GM12878 (cell line): ENCODE results near the gene ISL1. TPM values are rescaled to one million over a fixed set of nuclear protein-coding genes. Genes with fewer than 3 reads are reported as not detected.

Experiments used
- ATAC-seq: fragments of 200-7000 bp; cut with Tn5 transposase; 3 replicates; pipeline ENCODE4 v1.9.1; 2020; ENCODE audit warnings: mild to moderate bottlenecking, moderate library complexity
- BruUV-seq: library from RNA; stranded (reverse); fragments of 400-500 nt; replicated peaks from 2 replicates; lab custom pipeline; 2021; lab: Mats Ljungman, UMichigan
- CTCF ChIA-PET: fragments of 300-600 bp; sonication (Branson Sonifier 250); formaldehyde crosslinking; extraction: SDS; loops from one replicate; lab custom pipeline; 2021; ENCODE audit warnings: inconsistent platforms; lab: Yijun Ruan, JAX
- POLR2A ChIA-PET: fragments of 350-600 bp; formaldehyde crosslinking; extraction: SDS; loops from one replicate; lab custom pipeline; 2021; ENCODE audit warnings: inconsistent platforms; lab: Charles Lee
- RAD21 ChIA-PET: fragments of 300-600 bp; sonication (Branson Sonifier 250); formaldehyde crosslinking; loops from one replicate; lab custom pipeline; 2023; ENCODE audit warnings: antibody characterized with exemption; ENCODE audit not compliant: unreplicated experiment; lab: Charles Lee
- SMC1A ChIA-PET: fragments of 300-600 bp; sonication (Branson Sonifier 250); formaldehyde crosslinking; loops from one replicate; lab custom pipeline; 2023; ENCODE audit not compliant: unreplicated experiment, uncharacterized antibody; lab: Charles Lee
- DNase-seq: peaks from one replicate; pipeline ENCODE4 v3.0.0-alpha.2; 2011; ENCODE audit warnings: low read depth, low spot score
- FAIRE-seq: peaks from 3 replicates; lab custom pipeline; 2011; peaks lifted over from hg19 to GRCh38; lab: Jason Lieb, UNC
- H2AFZ ChIP-seq: 2 replicates; pipeline ENCODE4 v1.6.0; 2011; ENCODE audit warnings: low read depth, low read length, control low read depth; ENCODE audit not compliant: control insufficient read depth
- H3K27ac ChIP-seq: 2 replicates; pipeline ENCODE4 v1.5.1; 2011; ENCODE audit warnings: control low read depth; ENCODE audit not compliant: control insufficient read depth, insufficient read depth
- H3K27me3 ChIP-seq, 2 experiments: replicated peaks in 1 of 2; 2 replicates each; pipeline versions ENCODE4 v1.6.0 to v1.6.1; 2011; ENCODE audit warnings: low read length in 1 of 2; ENCODE audit not compliant: control insufficient read depth in 2 of 2, insufficient read depth in 2 of 2
- H3K36me3 ChIP-seq, 2 experiments: 2 replicates each; pipeline ENCODE4 v1.5.1; 2011; ENCODE audit warnings: low read length in 1 of 2; ENCODE audit not compliant: control insufficient read depth in 2 of 2, insufficient read depth in 2 of 2
- H3K4me1 ChIP-seq: 2 replicates; pipeline ENCODE4 v1.6.1; 2011; ENCODE audit warnings: mild to moderate bottlenecking, low read length, moderate library complexity, mixed read lengths; ENCODE audit not compliant: control insufficient read depth, insufficient read depth
- H3K4me2 ChIP-seq: 2 replicates; pipeline ENCODE4 v1.6.0; 2011; ENCODE audit warnings: control low read depth; ENCODE audit not compliant: control insufficient read depth, insufficient read depth
- H3K4me3 ChIP-seq: fragments of 200-600 bp; sonication (generic); 2 replicates; pipeline ENCODE4 v1.5.1; 2016
- H3K79me2 ChIP-seq: 2 replicates; pipeline ENCODE4 v1.6.0; 2011; ENCODE audit warnings: low read length; ENCODE audit not compliant: control insufficient read depth, insufficient read depth
- H3K9ac ChIP-seq: 2 replicates; pipeline ENCODE4 v1.8.0; 2011; ENCODE audit warnings: low read length, control low read depth, mixed read lengths; ENCODE audit not compliant: control insufficient read depth, insufficient read depth
- H3K9me3 ChIP-seq: replicated peaks from 3 replicates; pipeline ENCODE4 v1.5.1; 2011; ENCODE audit warnings: mild to moderate bottlenecking, low read length; ENCODE audit not compliant: control insufficient read depth, insufficient read depth
- H4K20me1 ChIP-seq: 2 replicates; pipeline ENCODE4 v1.6.0; 2011; ENCODE audit not compliant: control insufficient read depth, insufficient read depth
- ASH2L ChIP-seq: fragments of 300-600, 200-600 bp; sonication (generic); IDR thresholded peaks from 2 replicates; pipeline ENCODE4 v1.6.1; 2017; ENCODE audit warnings: low read depth, mild to moderate bottlenecking, borderline replicate concordance
- ATF7 ChIP-seq: fragments of 450-650 bp; IDR thresholded peaks from 2 replicates; pipeline ENCODE4 v1.6.1; 2016; ENCODE audit warnings: low read depth, mild to moderate bottlenecking
- EGR1 ChIP-seq, 2 experiments: IDR thresholded peaks; 1 replicate in 1 of 2; 2 replicates in 1 of 2; pipeline ENCODE4 v1.6.1; 2011 to 2012; ENCODE audit warnings: low read depth in 2 of 2, low read length in 2 of 2, borderline replicate concordance in 1 of 2, mild to moderate bottlenecking in 1 of 2, moderate library complexity in 1 of 2
- ETV6 ChIP-seq, 2 experiments: fragments of 450-650 bp in 1 of 2; IDR thresholded peaks in 1 of 2; conservative IDR thresholded peaks in 1 of 2; 2 replicates each; pipeline ENCODE4 v1.6.1; 2014; ENCODE audit warnings: antibody characterized with exemption in 1 of 2, borderline replicate concordance in 1 of 2, low read depth in 1 of 2, mild to moderate bottlenecking in 1 of 2, moderate library complexity in 1 of 2
- IKZF1 ChIP-seq: fragments of 450-650 bp; conservative IDR thresholded peaks from 2 replicates; pipeline ENCODE4 v1.6.1; 2017; ENCODE audit warnings: antibody characterized with exemption, mild to moderate bottlenecking
- IRF4 ChIP-seq: IDR thresholded peaks from 2 replicates; pipeline ENCODE4 v1.6.1; 2011; ENCODE audit warnings: low read depth, low read length
- MLLT1 ChIP-seq: fragments of 450-650 bp; IDR thresholded peaks from 2 replicates; pipeline ENCODE4 v1.6.1; 2016; ENCODE audit warnings: mild to moderate bottlenecking
- MTA2 ChIP-seq: fragments of 450-650 bp; IDR thresholded peaks from 2 replicates; pipeline ENCODE4 v1.6.1; 2016; ENCODE audit warnings: low read depth, mild to moderate bottlenecking, moderate library complexity
- NFXL1 ChIP-seq: fragments of 450-650 bp; IDR thresholded peaks from 2 replicates; pipeline ENCODE4 v1.6.1; 2017; ENCODE audit warnings: antibody characterized with exemption, mild to moderate bottlenecking, borderline replicate concordance
- NFYB ChIP-seq: IDR thresholded peaks from 2 replicates; pipeline ENCODE4 v1.6.1; 2011; ENCODE audit warnings: low read depth, mild to moderate bottlenecking, low read length, improper control_type of control experiment, moderate library complexity; ENCODE audit not compliant: insufficient read depth
- PRDM15 ChIP-seq: fragments of 450-650 bp; formaldehyde crosslinking; IDR thresholded peaks from 2 replicates; pipeline ENCODE4 v1.4.0; 2020; ENCODE audit warnings: mild to moderate bottlenecking, moderate library complexity
- RB1 ChIP-seq: fragments of 450-650 bp; formaldehyde crosslinking; IDR thresholded peaks from 2 replicates; pipeline ENCODE4 v1.6.1; 2017; ENCODE audit warnings: mild to moderate bottlenecking, borderline replicate concordance
- SUZ12 ChIP-seq: fragments of 200-600 bp; sonication (generic); IDR thresholded peaks from one replicate; pipeline ENCODE4 v1.6.1; 2018; ENCODE audit warnings: antibody characterized with exemption, mild to moderate bottlenecking; ENCODE audit not compliant: unreplicated experiment
- TCF7 ChIP-seq: IDR thresholded peaks from 2 replicates; pipeline ENCODE4 v1.6.1; 2014; ENCODE audit warnings: antibody characterized with exemption, borderline replicate concordance
- ZBED1 ChIP-seq: IDR thresholded peaks from 2 replicates; pipeline ENCODE4 v1.6.1; 2016; ENCODE audit warnings: borderline replicate concordance
- ZNF622 ChIP-seq: fragments of 450-650 bp; IDR thresholded peaks from 2 replicates; pipeline ENCODE4 v1.6.1; 2017; ENCODE audit warnings: mild to moderate bottlenecking, inconsistent platforms
- WGBS: methylation state at CpG from one replicate; pipeline ENCODE4 v1.1.6; 2016; ENCODE audit warnings: low lambda C conversion rate; ENCODE audit not compliant: insufficient replicate concordance, insufficient coverage; ENCODE audit errors: missing lambda C conversion rate; 5-methylcytosine and 5-hydroxymethylcytosine counted together
- in situ Hi-C: fragments of 300-500 bp; cut with MboI; formaldehyde crosslinking; loops from 9 replicates; pipeline ENCODE4 v1.14.3; 2018; ENCODE audit warnings: mixed read lengths
- intact Hi-C: fragments of 100-400 bp; cut with micrococcal nuclease; formaldehyde crosslinking; loops from one replicate; pipeline ENCODE4 v1.14.2; 2022; ENCODE audit not compliant: unreplicated experiment
- polyA plus RNA-seq, 11 experiments: library from polyadenylated mRNA; depleted of rRNA in 4 of 11; unstranded in 6 of 11; stranded (reverse) in 5 of 11; fragments of >200 nt; fragmentation: Nextera tagmentation in 4 of 11; fragmentation: Illumina TruSeq in 1 of 11; extraction: Ambion mirVana in 4 of 11; extraction: Trizol in 1 of 11; gene quantifications; 1 replicate in 1 of 11; 2 replicates in 10 of 11; pipeline versions ENCODE4 v1.2.1 to v1.2.3, GENCODE V29; 2011 to 2016; ENCODE audit warnings: inconsistent platforms in 2 of 11, missing spikeins in 2 of 11, low read depth in 1 of 11
- total RNA-seq, 4 experiments: library from RNA; depleted of rRNA in 3 of 4; stranded (reverse); fragments of >200 nt in 3 of 4; fragmentation: Illumina TruSeq in 1 of 4; extraction: Trizol in 1 of 4; gene quantifications; 2 replicates each; pipeline versions ENCODE4 v1.2.1 to v1.2.3, GENCODE V29; 2013 to 2021
- TF ChIP-seq, protein P1 (sequence below): IDR thresholded peaks from 2 replicates; pipeline ENCODE4 v1.6.1; 2012; ENCODE audit warnings: low read depth, low read length, improper control_type of control experiment

Gene ISL1
- total and polyA plus RNA-seq, 10 of the 15 experiments (the other 5 are each of a cell fraction or from before 2014, with no cell fraction given), result 0.08 TPM; not detected in 9

DNA sequence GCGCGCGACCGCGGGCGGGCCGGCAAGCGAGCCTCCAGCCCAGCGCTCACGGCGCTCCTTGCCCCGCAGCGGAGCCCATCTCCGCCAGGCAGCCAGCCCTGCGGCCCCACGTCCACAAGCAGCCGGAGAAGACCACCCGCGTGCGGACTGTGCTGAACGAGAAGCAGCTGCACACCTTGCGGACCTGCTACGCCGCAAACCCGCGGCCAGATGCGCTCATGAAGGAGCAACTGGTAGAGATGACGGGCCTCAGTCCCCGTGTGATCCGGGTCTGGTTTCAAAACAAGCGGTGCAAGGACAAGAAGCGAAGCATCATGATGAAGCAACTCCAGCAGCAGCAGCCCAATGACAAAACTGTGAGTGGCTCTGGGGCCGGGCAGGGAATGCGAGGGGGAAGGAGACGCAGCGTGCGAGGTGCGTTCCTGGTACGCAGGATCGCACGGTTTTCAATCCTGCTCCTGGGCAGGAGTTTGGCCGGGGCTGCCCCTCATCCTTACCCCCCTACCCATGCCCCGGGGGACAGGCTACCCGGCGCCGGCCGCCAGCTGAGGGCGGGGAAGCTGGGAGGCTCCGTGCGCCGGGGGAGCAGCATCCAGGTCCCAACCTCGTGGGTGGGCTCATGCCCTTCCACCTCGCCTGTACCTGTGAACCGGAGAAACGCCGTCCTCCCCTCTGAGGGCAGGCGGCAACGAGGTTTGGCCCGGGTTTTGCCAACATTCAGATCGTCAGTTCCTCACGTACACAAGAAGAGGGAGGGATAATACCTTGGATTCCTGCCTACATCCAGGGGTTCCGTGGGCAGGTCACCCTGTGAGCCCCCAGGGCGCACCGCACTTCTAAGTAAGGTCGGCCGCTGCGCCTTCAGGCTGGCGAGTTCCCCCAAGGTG is 6.6 kb downstream of the ISL1 start:
- BruUV-seq, result no TSS peak
- FAIRE-seq, result no peak
- CTCF ChIA-PET, result no interaction called here
- no peaks in the 10 kb centered on the region for H3K36me3 ChIP-seq
- H2AFZ ChIP-seq, result no peak overlapping the region
- H3K4me2 ChIP-seq, result no peak overlapping the region
- DNase-seq, result no peak
- H3K9me3 ChIP-seq, result no peaks in the 10 kb centered on the region
- peaks cover 2 to 9% of the 10 kb centered on the region in 2 experiments; a peak in 3 of 4 replicates for H3K27me3 ChIP-seq
- POLR2A ChIA-PET, result interaction anchor here (0.6 kb wide), 1 partner anchor 21 kb away, joined by 3 read pairs; no protein-coding TSS in a partner anchor
- SMC1A ChIA-PET, result no interaction called here
- RAD21 ChIA-PET, result no interaction called here
- in situ Hi-C loops, result loop anchor here (10.0 to 25.0 kb wide), 2 partner anchors 425 to 1272 kb away; no protein-coding TSS in a partner anchor
- no peaks in the 10 kb centered on the region for H3K4me1 ChIP-seq
- H3K27ac ChIP-seq, result no peak overlapping the region
- no peak overlapping the region for H3K4me3 ChIP-seq
- no peaks in the 10 kb centered on the region for H3K79me2 ChIP-seq
- intact Hi-C loops, result loop anchor here (10.0 kb wide), 2 partner anchors 615 to 965 kb away; no protein-coding TSS in a partner anchor
- ATAC-seq, result no peak
- H4K20me1 ChIP-seq, result no peaks in the 10 kb centered on the region
- 31% methylated on average over 52 of the region's 68 CpGs for WGBS
- no peak overlapping the region for H3K9ac ChIP-seq
- no peak for TF ChIP-seq ATF7
- TF ChIP-seq ASH2L, result no peak
- no peak for TF ChIP-seq PRDM15 (CRISPR knock-in tag)
- TF ChIP-seq IRF4, result no peak
- no peak for TF ChIP-seq IKZF1
- TF ChIP-seq SUZ12, result no peak
- no peak for TF ChIP-seq MLLT1
- TF ChIP-seq, protein P1, sequence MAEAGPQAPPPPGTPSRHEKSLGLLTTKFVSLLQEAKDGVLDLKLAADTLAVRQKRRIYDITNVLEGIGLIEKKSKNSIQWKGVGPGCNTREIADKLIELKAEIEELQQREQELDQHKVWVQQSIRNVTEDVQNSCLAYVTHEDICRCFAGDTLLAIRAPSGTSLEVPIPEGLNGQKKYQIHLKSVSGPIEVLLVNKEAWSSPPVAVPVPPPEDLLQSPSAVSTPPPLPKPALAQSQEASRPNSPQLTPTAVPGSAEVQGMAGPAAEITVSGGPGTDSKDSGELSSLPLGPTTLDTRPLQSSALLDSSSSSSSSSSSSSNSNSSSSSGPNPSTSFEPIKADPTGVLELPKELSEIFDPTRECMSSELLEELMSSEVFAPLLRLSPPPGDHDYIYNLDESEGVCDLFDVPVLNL, result no peak
- no peak for TF ChIP-seq ZBED1
- no peak for TF ChIP-seq RB1
- TF ChIP-seq EGR1 (IDR thresholded peaks at IDR 0.05; ENCODE audit: borderline replicate concordance in 1 of 2, low read depth in 2 of 2, low read length in 2 of 2), result no peak
- no peak for TF ChIP-seq MTA2
- TF ChIP-seq ZNF622, result no peak
- TF ChIP-seq NFXL1, result no peak
- TF ChIP-seq NFYB, result no peak
- no peak for TF ChIP-seq TCF7
- no peak for TF ChIP-seq ETV6 (conservative IDR thresholded peaks at IDR 0.05 in 1 of 2, IDR thresholded peaks at IDR 0.05 in 1 of 2; ENCODE audit: borderline replicate concordance in 1 of 2, low read depth in 1 of 2)
